Measurements from ENCODE around the gene YKT6.

DNA sequence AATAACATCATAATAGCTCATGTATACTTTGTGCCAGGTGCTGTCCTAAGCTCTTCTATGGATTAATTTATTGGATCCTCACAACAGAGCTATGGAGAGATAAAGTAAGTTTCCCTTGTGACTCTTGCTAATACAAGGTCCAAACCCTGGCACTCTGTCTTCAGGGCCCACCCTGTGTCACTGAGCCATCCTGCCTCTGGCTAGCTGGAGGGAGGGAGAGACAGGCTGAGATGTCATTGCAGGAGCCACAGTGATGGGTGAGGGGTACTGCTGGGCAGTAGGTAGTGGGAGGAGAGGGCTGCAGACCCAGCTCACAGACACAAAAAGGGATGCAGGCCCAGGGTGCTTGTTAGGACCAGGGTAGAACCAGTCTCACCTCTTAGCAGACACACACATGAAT lies 28.4 kb upstream of the YKT6 start:
- TF ChIP-seq EZH2 (IDR thresholded peaks at IDR 0.05; ENCODE audit: borderline replicate concordance, low read depth, low read length, severe bottlenecking) = no peak
- TF ChIP-seq, protein P1, sequence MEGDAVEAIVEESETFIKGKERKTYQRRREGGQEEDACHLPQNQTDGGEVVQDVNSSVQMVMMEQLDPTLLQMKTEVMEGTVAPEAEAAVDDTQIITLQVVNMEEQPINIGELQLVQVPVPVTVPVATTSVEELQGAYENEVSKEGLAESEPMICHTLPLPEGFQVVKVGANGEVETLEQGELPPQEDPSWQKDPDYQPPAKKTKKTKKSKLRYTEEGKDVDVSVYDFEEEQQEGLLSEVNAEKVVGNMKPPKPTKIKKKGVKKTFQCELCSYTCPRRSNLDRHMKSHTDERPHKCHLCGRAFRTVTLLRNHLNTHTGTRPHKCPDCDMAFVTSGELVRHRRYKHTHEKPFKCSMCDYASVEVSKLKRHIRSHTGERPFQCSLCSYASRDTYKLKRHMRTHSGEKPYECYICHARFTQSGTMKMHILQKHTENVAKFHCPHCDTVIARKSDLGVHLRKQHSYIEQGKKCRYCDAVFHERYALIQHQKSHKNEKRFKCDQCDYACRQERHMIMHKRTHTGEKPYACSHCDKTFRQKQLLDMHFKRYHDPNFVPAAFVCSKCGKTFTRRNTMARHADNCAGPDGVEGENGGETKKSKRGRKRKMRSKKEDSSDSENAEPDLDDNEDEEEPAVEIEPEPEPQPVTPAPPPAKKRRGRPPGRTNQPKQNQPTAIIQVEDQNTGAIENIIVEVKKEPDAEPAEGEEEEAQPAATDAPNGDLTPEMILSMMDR (IDR thresholded peaks at IDR 0.05; ENCODE audit: extremely low read depth in 1 of 2, insufficient read depth in 1 of 2, low read depth in 1 of 2, low read length in 2 of 2) = no peak

Data from endothelial cell of umbilical vein (primary cell).